HepG2 (cell line): Measurements from ENCODE around the gene ANAPC5. TPM values are rescaled to one million over a fixed set of nuclear protein-coding genes. Genes with fewer than 3 reads are reported as not detected.

Experiments used
- BCL3 ChIP-seq: sonication (generic); formaldehyde crosslinking; IDR thresholded peaks from 2 replicates; pipeline ENCODE4 v1.5.1; 2020; ENCODE audit warnings: mild to moderate bottlenecking, missing genetic modification reagents, moderate library complexity
- HNF4G ChIP-seq, 2 experiments: sonication (generic) in 1 of 2; formaldehyde crosslinking in 1 of 2; IDR thresholded peaks; 2 replicates each; pipeline versions ENCODE4 v1.4.0 to v1.6.1; 2011 to 2020; ENCODE audit warnings: borderline replicate concordance in 2 of 2, low read depth in 2 of 2, mild to moderate bottlenecking in 2 of 2, low read length in 1 of 2, missing genetic modification reagents in 1 of 2, moderate library complexity in 1 of 2
- KMT2A ChIP-seq: sonication (generic); formaldehyde crosslinking; IDR thresholded peaks from 2 replicates; pipeline ENCODE4 v1.4.0; 2020; ENCODE audit warnings: missing genetic modification reagents
- LCORL ChIP-seq, 2 experiments: fragments of 450-650 bp in 1 of 2; sonication (generic) in 1 of 2; formaldehyde crosslinking in 1 of 2; IDR thresholded peaks; 2 replicates each; pipeline versions ENCODE4 v1.5.0 to v1.6.1; 2017 to 2020; ENCODE audit warnings: antibody characterized with exemption in 1 of 2, missing genetic modification reagents in 1 of 2
- MAZ ChIP-seq, 2 experiments: sonication (generic) in 1 of 2; formaldehyde crosslinking in 1 of 2; IDR thresholded peaks; 2 replicates each; pipeline versions ENCODE4 v1.5.0 to v1.6.1; 2012 to 2020; ENCODE audit warnings: low read depth in 2 of 2, mild to moderate bottlenecking in 2 of 2, borderline replicate concordance in 1 of 2, improper control_type of control experiment in 1 of 2, low read length in 1 of 2, missing genetic modification reagents in 1 of 2, moderate library complexity in 1 of 2
- MXD1 ChIP-seq: sonication (generic); formaldehyde crosslinking; IDR thresholded peaks from 2 replicates; pipeline ENCODE4 v1.4.0; 2020; ENCODE audit warnings: mild to moderate bottlenecking, missing genetic modification reagents
- POGK ChIP-seq: sonication (generic); formaldehyde crosslinking; conservative IDR thresholded peaks from 2 replicates; pipeline ENCODE4 v1.8.0; 2022; ENCODE audit warnings: mild to moderate bottlenecking, moderate library complexity, missing genetic modification reagents
- SP1 ChIP-seq, 2 experiments: fragments of 450-650 bp in 1 of 2; sonication (generic) in 1 of 2; formaldehyde crosslinking in 1 of 2; IDR thresholded peaks; 2 replicates each; pipeline versions ENCODE4 v1.4.0 to v1.6.1; 2016 to 2020; ENCODE audit warnings: missing genetic modification reagents in 1 of 2
- TRAFD1 ChIP-seq: sonication (generic); formaldehyde crosslinking; IDR thresholded peaks from 2 replicates; pipeline ENCODE4 v1.5.1; 2020; ENCODE audit warnings: missing genetic modification reagents, mild to moderate bottlenecking, borderline replicate concordance
- UBTF ChIP-seq: sonication (generic); formaldehyde crosslinking; IDR thresholded peaks from 2 replicates; pipeline ENCODE4 v1.4.0; 2020; ENCODE audit warnings: mild to moderate bottlenecking, missing genetic modification reagents
- ZNF512B ChIP-seq: sonication (generic); formaldehyde crosslinking; IDR thresholded peaks from 2 replicates; pipeline ENCODE4 v1.5.1; 2020; ENCODE audit warnings: missing genetic modification reagents, mild to moderate bottlenecking, borderline replicate concordance
- ZNF572 ChIP-seq: sonication (generic); formaldehyde crosslinking; IDR thresholded peaks from 2 replicates; pipeline ENCODE4 v1.5.1; 2020; ENCODE audit warnings: mild to moderate bottlenecking, missing genetic modification reagents
- ZNF598 ChIP-seq: sonication (generic); formaldehyde crosslinking; IDR thresholded peaks from 2 replicates; pipeline ENCODE4 v1.5.1; 2020; ENCODE audit warnings: mild to moderate bottlenecking, missing genetic modification reagents, borderline replicate concordance
- ZNF605 ChIP-seq: sonication (generic); formaldehyde crosslinking; IDR thresholded peaks from 2 replicates; pipeline ENCODE4 v1.8.0; 2022; ENCODE audit warnings: mild to moderate bottlenecking, missing genetic modification reagents
- polyA plus RNA-seq, 8 experiments: library from polyadenylated mRNA; depleted of rRNA in 3 of 8; stranded (reverse) in 7 of 8; unstranded in 1 of 8; fragments of >200 nt; fragmentation: Illumina TruSeq in 4 of 8; extraction: Trizol in 4 of 8; gene quantifications; 2 replicates each; pipeline versions ENCODE4 v1.2.1 to v1.2.3, GENCODE V29; 2011 to 2016; ENCODE audit warnings: low read depth in 4 of 8, missing spikeins in 1 of 8, mixed read lengths in 1 of 8; ENCODE audit not compliant: insufficient read depth in 1 of 8
- total RNA-seq, 5 experiments: library from RNA; depleted of rRNA; stranded (reverse); fragments of >200 nt; fragmentation: Illumina TruSeq; extraction: Trizol; gene quantifications; 2 replicates each; pipeline ENCODE4 v1.2.3, GENCODE V29; 2016; ENCODE audit warnings: low read depth in 1 of 5

Gene ANAPC5
- total and polyA plus RNA-seq, 2 of the 13 experiments (the other 11 are each of a cell fraction or from before 2014, with no cell fraction given): 146 to 161 TPM

GRCh38 chr12:121296618-121297434, 55.4 kb downstream of the ANAPC5 start, which contains the start of gene CAMKK2 (continued):
- TF ChIP-seq BCL3: peak; percentile 84
- 0 out of 2 replicates have a peak, but pooled peaks have one; percentile 20 for TF ChIP-seq POGK
- TF ChIP-seq SP1 (IDR thresholded peaks at IDR 0.05): no peak
- TF ChIP-seq SP1 (CRISPR knock-in tag; IDR thresholded peaks at IDR 0.05): peak; percentile 43; the same call in 1 of the 2 replicates
- TF ChIP-seq MAZ (IDR thresholded peaks at IDR 0.05; ENCODE audit: borderline replicate concordance, low read depth, low read length): peak; percentile 57
- TF ChIP-seq MAZ (CRISPR knock-in tag; IDR thresholded peaks at IDR 0.05; ENCODE audit: low read depth): peak; percentile 28; the same call in 1 of the 2 replicates
- TF ChIP-seq ZNF572 (CRISPR knock-in tag): peak; percentile 69; the same call in 1 of the 2 replicates
- peak; percentile 42; the same call in 1 of the 2 replicates for TF ChIP-seq KMT2A (CRISPR knock-in tag)
- peak; percentile 71 for TF ChIP-seq MXD1 (CRISPR knock-in tag)
- 0 out of 2 replicates have a peak, but pooled peaks have one; percentile 57 for TF ChIP-seq ZNF512B (CRISPR knock-in tag)
- TF ChIP-seq UBTF (CRISPR knock-in tag): peak; percentile 91
- TF ChIP-seq LCORL (IDR thresholded peaks at IDR 0.05): no peak
- TF ChIP-seq LCORL (CRISPR knock-in tag; IDR thresholded peaks at IDR 0.05): peak; percentile 81
- no peak for TF ChIP-seq TRAFD1 (CRISPR knock-in tag)
- TF ChIP-seq ZNF598: peak; percentile 81
- peak; percentile 58; the same call in 1 of the 2 replicates for TF ChIP-seq ZNF605
- peak; percentile 54 for TF ChIP-seq HNF4G (IDR thresholded peaks at IDR 0.05; ENCODE audit: borderline replicate concordance, low read depth, low read length)
- no peak for TF ChIP-seq HNF4G (CRISPR knock-in tag; IDR thresholded peaks at IDR 0.05; ENCODE audit: borderline replicate concordance, low read depth)
